ENCODE measurements around the gene B4GALT4.

Gene B4GALT4

GRCh38 chr3:119236756-119237155 is 3.9 kb downstream of the B4GALT4 start:
- DNase-seq: no peak

- no peak for DNase-seq
Measured at GRCh38 chr3:119235151-119235550, 5.5 kb downstream of the B4GALT4 start.

- no peak for DNase-seq
Measured at GRCh38 chr3:119234610-119235009, 6.1 kb downstream of the B4GALT4 start.

- no peak for DNase-seq
Measured at GRCh38 chr3:119230745-119231144, 9.9 kb downstream of the B4GALT4 start.

GRCh38 chr3:119230071-119230470 is 10.6 kb downstream of the B4GALT4 start:
- no peak for DNase-seq

GRCh38 chr3:119229190-119229589 is 11.5 kb downstream of the B4GALT4 start:
- no peak for DNase-seq

GRCh38 chr3:119228373-119229145 is 12.1 kb downstream of the B4GALT4 start:
- DNase-seq: no peak

- no peak for DNase-seq
Measured at GRCh38 chr3:119227070-119227850, 13.4 kb downstream of the B4GALT4 start.

GRCh38 chr3:119225121-119225520 is 15.6 kb downstream of the B4GALT4 start:
- no peak for DNase-seq

GRCh38 chr3:119223511-119223910 is 17.2 kb downstream of the B4GALT4 start:
- no peak for DNase-seq

- no peak for DNase-seq
Measured at GRCh38 chr3:119222391-119222790, 18.3 kb downstream of the B4GALT4 start.

GRCh38 chr3:119221779-119222320 is 18.8 kb downstream of the B4GALT4 start:
- no peak for DNase-seq

- no peak for DNase-seq
Measured at GRCh38 chr3:119220970-119221667, 19.6 kb downstream of the B4GALT4 start.

GRCh38 chr3:119220198-119220597 is 20.5 kb downstream of the B4GALT4 start:
- DNase-seq: no peak

- DNase-seq: no peak
Measured at GRCh38 chr3:119219069-119219468, 21.6 kb downstream of the B4GALT4 start.

- DNase-seq: no peak
Measured at GRCh38 chr3:119211803-119212202, 28.9 kb downstream of the B4GALT4 start.

- no peak for DNase-seq
Measured at GRCh38 chr3:119211193-119211592, 29.5 kb downstream of the B4GALT4 start.

- no peak for DNase-seq
Measured at GRCh38 chr3:119207512-119207875, 33.2 kb downstream of the B4GALT4 start.

- DNase-seq: peak; percentile 65
Measured at GRCh38 chr3:119206611-119207511, 33.8 kb downstream of the B4GALT4 start.

GRCh38 chr3:119205685-119206084 is 35.0 kb downstream of the B4GALT4 start:
- no peak for DNase-seq

GRCh38 chr3:119205209-119205608 is 35.5 kb downstream of the B4GALT4 start:
- DNase-seq: no peak

GRCh38 chr3:119195911-119196310 is 44.8 kb downstream of the B4GALT4 start:
- DNase-seq: no peak

GRCh38 chr3:119195151-119195476 is 45.6 kb downstream of the B4GALT4 start:
- DNase-seq: no peak
